ENCODE data around the gene CHSY1. TPM values are rescaled to one million over a fixed set of nuclear protein-coding genes. Genes with fewer than 3 reads are reported as not detected.
A peak's percentile ranks its signal among the peaks of the same experiment; 100 is the strongest.

Gene CHSY1
- total RNA-seq, 1 donor from 2014 or later, result 14.1 TPM

DNA sequence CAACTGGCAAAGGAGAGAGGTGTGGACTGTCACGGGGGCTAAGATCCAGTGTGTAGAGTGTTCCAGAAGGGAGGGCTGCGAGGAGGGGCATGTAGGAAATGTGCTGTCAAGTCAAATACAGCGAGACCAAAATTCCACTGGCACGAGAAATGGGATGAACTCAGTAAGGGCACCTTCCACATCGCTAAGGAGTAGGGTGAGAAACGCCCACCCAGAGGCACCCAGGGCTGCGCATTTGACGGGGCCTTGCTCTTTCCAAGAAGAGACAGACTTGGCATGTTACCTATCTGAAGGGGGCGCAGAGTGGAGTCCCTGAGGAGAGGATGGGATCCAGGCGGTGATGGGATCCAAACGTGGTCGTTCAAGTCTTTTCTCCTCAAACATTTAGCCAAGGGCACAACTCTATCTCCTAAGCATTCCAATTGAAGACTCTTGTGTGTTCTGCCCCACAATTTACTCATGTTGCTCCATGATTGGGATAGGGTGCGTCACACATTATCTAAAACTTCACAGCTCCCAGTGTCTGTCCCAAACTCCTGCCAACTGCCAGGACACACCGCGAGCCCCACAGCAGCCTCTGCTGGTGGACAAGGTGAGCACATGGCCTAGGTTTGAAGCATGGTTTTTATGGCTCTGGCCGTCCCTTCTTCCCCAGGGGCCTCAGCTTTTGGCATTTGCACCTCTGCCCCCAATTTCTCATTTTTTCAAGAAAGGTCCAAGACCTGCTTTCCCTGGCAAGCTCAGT is 17.8 kb upstream of the CHSY1 start:
- no peak for DNase-seq (ENCODE audit: low read depth)

DNA sequence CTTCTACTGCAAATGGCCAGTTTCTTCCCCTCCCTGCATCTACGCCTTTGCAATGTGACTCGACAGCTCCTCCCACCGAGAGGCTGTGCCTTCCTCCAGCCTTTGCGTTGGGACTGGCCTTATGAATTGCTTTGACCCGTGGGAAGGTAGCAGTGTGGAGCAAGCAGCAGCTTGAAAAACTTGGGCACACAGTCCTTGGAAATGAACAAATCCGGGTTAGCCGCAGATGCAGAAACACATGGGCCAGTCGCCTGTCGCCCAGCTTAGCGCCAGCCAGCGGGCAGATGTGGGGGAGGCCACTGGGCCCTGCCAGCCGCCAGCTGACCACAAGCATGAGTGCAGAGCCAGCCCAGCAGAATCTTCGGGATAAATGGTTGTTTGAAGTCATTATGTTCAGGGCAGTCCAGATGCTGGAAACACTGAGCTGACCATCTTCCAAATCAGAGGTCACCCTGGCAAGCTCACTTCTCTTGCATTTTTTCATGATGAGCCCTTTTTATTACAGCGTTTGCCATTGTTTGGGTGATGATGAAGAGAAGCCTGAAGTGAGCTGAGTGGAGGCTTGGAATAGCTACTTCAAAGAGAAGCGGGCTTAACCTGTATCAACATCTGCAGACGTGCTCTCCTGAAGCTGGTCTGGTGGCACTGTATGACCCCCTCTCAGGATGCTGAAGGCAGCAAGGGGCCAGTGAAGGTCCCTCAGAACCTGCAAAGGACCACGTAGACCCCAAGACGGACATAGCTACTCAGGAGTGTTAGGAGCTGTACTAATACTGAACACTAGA is 15.7 kb upstream of the CHSY1 start:
- DNase-seq (ENCODE audit: low read depth), result peak; percentile 81

DNA sequence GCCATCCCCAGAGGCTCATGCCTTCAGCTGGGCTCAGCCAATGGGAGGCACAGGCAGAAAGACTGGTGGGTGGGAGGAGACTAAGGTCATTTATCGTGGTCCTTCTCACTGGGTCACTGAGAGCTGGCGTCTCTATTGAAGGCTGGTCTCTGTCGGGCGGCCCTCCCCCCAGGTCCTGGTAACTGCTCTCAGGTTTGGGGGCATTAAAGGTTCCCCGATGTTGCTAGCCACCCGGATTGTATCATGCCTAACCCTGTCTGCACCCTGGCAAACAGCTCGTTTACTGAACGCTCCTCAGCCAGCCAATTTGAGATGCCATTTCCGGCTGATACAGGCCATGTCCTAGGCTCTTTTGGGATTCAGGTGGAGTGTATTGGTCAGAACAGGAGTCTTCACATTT is 14.9 kb upstream of the CHSY1 start:
- no peak for DNase-seq (ENCODE audit: low read depth)

DNA sequence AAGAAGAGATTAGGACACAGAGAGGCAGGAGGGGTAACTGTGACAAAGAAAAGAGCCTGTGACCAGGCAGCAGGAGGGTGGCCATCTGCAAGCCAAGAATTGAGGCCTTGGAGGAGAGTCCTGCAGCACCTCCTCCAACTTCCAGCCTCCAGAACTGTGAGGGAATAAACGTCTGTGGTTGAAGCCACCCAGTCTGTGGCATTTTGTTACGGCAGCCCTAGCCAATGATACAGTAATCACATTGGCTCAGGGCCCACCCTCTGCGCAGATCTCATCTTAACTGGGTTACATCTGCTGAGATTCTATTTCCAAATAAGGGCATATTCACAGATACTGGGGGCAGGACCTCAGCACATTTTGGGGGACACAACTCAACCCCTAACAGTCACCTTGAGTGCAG is 14.2 kb upstream of the CHSY1 start:
- no peak for DNase-seq (ENCODE audit: low read depth)

DNA sequence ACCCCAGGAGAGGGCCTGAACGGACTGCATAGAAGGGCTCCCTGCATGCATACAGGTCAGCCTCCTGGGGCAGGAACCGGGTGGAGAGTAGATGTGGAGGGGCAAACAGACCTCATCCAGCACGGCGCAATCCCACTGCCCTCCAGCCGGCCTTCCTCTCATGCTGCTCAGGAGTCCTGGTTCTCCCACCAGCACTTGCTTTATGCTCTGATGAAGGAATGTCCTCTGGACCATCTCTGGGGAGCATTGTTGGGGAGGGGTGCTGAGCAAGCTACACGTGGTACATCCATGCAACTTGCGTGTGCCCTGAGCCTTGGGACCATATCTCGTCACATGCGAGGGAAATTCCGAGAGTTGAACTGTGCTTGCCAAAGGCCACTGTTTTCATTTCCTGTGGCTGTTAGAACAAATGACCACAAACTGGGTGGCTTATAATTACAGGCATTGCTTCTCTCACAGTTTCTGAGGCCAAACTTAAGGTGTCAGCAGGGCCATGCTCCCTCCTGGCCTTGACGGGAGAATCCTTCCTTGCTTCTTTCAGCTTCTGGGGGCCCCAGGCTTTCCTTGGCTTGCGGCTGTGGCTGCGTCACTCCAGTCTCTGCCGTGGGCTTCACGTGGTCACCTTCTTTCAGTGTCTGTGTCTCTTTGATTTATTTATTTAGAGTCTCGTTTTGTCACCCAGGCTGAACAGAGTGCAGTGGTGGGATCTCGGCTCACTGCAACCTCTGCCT is 13.2 kb upstream of the CHSY1 start:
- no peak for DNase-seq (ENCODE audit: low read depth)

DNA sequence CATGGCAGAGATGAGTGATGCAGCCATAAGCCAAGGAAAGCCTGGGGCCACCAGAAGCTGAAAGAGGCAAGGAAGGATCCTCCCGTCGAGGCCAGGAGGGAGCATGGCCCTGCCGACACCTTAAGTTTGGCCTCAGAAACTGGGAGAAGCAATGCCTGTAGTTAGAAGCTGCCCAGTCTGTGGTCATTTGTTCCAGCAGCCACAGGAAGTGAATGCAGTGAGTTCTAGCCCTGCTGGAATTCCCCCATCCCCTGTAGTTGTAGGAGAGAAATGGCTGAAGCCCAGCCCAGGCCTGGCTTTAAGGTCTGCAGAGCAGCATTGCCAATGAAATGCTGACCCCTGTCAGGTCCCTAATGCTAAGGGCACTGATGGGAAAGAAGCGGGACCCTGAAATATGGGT is 12.2 kb upstream of the CHSY1 start:
- DNase-seq (ENCODE audit: low read depth), result no peak

DNA sequence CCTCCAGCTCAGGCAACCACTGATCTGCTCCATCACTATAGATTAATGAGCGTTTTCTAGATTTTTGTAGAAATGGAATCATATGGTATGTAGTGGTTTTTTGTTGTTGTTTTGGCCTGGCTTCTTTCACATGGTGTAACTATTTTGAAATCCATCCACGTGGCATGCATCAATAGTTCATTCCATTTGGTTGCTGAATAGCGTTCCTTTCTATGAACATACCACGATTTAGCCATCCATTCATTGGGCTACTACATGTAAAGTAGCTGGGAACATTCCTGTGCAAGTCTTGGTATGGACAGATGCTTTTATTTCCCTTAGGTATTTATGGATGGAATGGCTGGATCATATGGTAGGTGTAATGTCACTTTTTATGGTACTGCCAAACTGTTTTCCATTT is 10.7 kb upstream of the CHSY1 start:
- DNase-seq (ENCODE audit: low read depth), result no peak

DNA sequence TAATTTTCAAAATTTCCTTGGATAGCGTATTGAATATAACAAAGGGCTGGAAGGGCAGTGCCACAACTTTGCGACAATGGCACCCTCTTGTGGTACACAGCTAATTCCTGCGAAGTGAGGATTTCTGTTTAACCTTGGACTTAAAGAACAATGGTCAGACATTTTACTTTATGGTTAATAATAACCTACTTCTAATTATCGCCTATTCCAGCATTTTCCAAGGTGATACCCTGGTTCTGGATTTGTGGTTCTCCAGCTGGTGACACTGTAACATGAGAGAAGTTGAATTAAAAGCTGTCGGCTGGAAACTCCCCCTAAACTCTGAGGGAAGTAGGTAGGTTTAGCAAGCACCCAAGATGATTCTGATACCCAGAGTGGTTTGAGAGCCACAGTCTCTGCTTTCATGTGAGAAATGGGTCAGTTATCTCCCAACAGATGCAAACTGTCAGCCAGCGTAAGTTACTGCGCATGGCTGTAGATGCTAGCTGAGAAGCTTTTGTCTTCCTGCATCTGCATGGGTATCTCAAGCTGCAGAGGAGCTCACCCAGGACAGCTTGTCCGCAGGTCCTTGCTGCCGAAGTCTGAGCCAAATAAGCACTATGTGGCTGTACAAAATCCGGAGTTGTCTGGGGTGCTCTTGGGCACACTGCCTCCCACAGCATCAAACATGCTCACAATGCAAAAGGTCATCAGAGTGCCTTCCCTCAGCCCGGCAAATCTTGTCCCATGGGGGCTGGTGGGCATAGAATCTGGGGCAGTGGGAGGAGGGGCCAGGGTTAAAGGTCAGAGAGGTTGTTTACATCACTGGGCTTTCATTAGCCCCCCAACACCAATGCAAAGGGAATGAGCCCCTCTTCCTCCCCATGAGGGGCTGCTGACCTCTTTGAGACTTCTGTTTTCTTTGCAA is 6.6 kb upstream of the CHSY1 start:
- DNase-seq (ENCODE audit: low read depth), result peak; percentile 73

DNA sequence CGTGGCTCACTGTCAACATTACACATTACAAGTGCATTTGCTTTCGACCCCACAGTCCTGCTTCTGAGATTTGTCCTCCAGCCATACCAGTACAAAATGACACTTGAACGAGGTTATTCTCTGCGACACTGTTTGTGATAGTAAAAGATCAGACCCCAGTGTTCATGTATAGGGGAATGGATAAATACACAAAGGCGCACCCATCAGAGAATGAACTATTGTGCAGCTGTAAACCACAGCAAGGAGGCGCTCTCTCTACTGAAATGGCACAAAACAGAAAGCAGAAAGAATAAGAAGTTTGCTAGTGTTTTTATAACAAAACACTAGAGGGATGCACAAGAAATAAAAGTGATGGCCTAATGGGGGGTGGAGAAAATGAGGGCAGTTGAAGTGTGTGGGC is 4.9 kb upstream of the CHSY1 start:
- no peak for DNase-seq (ENCODE audit: low read depth)

DNA sequence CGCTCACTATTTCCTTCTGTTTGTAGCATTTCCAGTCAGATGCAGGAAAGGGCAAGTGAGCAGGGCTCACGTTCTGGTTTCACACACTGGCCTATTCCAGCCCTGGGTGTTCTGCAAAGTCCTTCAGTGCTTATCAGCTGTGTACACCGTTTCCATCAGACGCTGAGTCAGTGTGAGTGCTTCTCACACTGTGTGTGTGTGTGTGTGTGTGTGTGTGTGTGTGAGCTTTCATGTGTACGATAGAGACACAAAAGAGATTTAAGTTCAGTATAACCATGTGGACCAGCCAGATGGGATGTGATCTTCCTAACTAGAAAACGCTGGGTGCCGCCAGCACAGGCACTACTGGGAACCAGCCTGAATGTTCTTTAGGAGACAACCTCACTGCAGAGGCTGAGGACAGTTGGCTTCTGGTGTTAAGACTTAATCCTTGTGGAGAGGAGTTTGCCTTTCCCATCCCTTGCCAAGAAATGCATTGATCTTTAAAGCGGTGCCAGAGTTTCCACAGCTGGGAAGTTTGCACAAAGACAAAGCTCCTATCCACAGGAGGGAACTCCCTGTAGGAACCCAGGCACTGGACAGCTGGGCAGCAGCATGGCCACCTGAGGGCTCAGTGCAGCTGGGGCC is 3.9 kb upstream of the CHSY1 start:
- no peak for DNase-seq (ENCODE audit: low read depth)

DNA sequence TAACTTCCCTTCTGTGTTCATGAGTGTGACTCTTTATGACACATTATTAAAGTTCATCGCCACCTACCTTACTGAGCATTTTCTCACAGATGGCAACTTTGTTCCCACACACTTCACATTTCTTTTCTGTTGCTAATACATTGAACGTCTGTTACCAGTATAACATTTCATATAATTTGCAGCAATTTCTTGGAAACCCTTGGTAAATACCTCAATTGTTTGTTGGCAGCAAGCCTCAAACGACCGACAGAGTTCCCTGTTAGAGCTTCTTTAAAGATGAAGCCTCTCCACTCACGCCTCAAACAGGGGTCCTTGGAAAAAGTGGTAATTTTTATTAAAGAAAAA is 3.2 kb upstream of the CHSY1 start:
- DNase-seq (ENCODE audit: low read depth), result no peak

DNA sequence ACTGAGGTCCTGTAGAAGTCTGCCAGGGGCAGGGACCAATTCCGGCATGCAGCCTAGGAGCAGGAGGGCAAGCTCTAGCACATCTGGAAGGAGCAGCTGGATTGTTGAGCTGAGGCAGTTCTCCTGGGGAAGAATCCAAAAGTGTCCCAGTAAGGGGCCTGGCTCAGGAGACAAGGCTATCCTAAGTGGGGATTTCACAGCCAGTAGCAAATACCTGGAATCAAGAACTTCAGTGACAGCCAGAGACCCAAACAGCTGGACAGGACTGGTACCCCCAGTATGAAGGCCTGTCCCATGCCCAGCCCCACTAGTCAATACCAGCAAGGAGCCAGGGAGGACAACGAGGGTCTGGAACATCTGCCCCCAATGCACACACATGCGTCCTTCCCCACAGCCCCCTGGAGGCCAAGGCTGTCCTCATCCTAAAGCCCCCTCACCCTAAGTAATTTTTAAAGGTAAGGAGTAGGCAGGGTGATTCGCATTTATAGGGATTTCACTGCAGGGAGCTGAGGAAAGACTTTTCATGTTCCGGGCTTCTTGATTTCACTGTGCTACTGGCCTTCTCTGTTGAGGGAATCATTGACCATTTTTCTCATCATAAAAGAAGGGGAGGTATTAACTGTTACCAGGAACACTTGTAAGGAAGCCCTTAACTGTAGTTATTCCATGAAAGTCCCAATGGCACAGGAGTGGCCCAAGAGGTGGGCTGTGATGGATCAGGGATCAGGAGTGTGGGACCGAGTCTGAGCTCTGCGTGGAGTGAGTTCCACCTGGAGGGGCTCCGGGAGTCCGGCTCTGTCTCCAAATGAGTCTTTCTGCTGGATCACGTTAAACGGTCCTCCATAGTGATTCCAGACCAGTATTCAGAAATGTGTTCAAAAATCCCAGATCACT is 2.6 kb upstream of the CHSY1 start:
- no peak for DNase-seq (ENCODE audit: low read depth)

DNA sequence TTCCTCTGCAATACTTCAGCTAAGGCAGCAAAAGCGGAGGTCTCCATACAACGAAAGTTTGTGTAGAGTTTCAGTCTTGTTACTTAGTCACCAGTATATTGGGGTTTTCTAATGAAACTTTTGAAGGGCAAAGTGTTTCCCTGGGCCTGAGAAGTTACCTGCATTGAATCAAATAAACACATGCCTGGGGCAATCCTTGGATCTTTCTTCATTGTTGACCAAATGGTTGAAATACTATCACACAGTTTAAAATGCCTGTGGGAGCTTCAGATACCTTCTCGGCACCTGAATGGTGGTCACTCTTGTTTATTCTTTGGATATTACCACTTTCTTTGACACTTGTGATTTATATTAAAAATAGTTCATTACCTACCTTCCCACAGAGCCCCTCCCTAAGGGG is 988 bp upstream of the CHSY1 start:
- DNase-seq (ENCODE audit: low read depth), result no peak

DNA sequence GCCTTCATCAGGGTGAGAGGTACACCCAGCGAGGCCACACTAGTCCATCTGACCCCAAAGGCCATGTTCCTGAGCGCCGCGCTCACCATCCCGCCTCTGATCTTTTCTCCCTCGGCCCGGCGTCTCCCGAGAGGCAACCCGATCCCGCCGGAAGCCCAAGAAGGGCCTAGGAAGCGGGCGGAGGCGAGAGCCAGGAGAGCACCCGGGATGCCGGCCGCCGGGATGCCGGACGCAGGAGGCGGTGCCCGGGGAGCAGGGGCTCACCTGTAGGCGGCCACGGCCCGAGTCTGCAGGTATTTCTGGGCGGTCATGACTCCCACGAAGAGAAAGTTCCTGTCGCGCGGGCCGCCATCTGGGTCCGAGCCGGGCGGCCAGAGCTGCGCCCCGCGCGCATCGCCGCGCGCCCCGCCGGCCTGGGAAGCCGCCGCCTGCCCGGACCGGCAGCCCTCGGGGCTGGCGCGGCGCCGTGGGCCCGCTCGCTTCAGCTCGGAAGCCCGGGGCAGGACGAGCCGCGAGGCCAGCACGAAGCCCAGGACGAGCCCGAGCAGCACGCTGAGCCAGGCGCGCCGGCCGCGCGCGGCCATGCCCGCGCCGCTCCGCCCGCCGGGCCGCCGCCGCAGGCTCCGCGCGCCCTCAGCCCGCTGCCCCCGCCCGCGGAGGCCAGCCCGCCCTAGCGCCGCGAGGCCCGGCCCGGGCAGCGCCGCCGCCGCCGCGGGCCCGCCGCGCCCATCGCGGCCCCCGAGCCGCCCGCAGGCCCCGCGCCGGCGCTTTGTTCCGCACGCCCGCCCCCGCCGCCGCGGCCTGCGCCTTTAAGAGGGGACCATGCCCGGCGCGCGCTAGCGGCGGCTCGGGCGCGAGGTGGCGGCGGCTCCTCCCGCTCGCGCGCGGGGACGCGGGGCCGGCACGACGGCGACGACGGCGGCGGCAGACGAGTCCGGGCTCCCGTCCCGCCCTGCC is 697 bp downstream of the CHSY1 start:
- peak; percentile 62 for DNase-seq (ENCODE audit: low read depth)

DNA sequence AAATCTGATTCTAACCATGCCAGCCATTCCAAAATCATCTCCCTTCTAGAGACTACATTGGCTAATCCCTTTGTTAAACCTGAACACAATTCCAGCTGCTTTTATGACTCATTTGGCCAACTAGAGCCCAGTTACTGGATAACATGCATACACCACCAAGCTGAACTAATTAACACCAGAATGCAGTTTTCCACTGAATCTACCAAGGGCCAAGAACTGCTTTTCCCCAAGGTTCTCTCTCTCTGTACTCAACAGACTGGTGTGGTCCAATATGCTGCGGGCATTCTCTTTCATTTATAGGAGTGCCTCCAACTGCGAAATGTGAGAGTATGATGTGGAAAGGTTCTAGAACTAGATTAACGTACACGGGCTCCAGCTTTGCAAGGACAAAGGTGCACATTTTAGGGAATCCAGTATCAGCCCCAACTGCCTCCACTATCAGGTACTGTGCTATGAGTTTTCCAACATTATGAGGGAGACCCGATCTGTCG is 1.5 kb downstream of the CHSY1 start:
- DNase-seq (ENCODE audit: low read depth), result peak; percentile 46

DNA sequence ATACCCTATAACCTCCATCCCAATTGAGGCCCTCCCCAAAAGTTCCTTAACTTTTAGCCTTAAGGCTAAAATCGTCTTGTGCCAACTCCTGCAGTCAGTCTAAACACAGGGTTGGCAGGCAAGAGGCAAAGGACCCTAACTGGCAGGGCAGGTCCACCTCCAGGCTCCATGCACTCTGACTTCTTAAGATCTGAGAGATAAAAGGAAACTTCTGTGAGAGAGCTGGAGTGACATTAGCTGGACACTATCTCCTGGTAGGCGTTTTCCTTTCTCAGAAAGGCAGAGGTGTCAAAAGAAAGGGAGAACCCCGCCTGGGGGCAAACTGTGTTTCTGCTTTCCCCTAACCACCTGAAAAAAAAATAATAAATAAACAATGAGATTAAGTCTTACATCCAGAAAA is 3.6 kb downstream of the CHSY1 start:
- DNase-seq (ENCODE audit: low read depth), result no peak

DNA sequence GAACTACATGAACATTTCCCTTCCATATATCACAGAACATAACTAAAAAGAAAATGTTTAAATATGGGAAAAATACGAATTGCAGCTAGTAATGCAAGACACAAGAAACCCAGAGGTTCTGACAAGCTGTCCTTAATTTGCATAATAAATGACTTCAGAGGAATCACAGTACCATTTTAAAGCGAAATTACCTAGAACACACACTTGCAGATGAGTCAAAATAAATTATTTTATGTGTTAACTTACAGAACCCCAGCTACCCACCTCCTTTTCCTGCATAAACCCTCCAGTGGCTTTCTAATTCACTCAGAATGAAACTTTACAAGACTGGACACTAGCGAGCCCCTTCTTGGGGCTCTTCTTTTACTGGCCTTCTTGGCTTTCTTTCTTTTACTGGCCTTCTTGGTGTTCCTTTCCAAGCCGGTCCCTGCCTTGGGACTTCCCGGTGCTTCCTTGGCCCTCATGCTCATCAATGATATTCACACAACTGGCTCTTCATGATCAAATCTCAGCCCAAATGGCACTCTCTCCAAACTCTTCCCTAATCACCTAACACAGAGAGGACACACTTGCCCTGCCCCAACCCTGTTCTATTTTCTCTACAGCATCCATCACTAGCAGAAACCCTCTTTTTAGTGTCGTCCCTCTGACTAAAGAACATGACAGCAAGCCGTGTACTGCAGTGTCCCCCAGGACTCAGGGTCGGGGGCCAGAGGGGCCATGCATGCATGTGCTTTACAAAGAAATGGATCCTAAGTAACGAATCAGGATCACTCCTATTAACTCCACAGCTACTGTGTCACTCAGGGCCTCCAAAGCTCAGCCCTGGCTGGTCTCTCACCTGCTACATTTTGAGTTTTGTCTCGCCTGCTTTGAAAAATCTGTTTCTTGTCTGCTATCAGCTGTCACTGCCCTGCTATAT is 4.8 kb downstream of the CHSY1 start:
- no peak for DNase-seq (ENCODE audit: low read depth)

All from myocyte (in vitro differentiated cells).